Stimulated activated naive CD8-positive, alpha-beta T cell treated with anti-CD3 and anti-CD28 coated beads, Interleukin-15, Interleukin-2, amounts not matched to agents 100 ng/mL and 50 ng/mL, for 24 hours (primary cell): Measurements from ENCODE around the gene SPAG8.

Experiments
- H3K27ac Mint-ChIP-seq: one replicate; pipeline ENCODE4 v1.8.0; 2021; ENCODE audit warnings: mild to moderate bottlenecking, mixed read lengths
- H3K27me3 Mint-ChIP-seq: one replicate; pipeline ENCODE4 v1.8.0; 2021; ENCODE audit warnings: mixed read lengths
- H3K36me3 Mint-ChIP-seq: one replicate; pipeline ENCODE4 v1.8.0; 2021; ENCODE audit warnings: low read depth, mixed read lengths
- H3K4me1 Mint-ChIP-seq: one replicate; pipeline ENCODE4 v1.8.0; 2021; ENCODE audit warnings: low read depth, mixed read lengths
- H3K4me3 Mint-ChIP-seq: one replicate; pipeline ENCODE4 v1.8.0; 2021; ENCODE audit warnings: mild to moderate bottlenecking, mixed read lengths
- H3K9me3 Mint-ChIP-seq: one replicate; pipeline ENCODE4 v1.8.0; 2021; ENCODE audit warnings: mixed read lengths

Gene SPAG8

DNA sequence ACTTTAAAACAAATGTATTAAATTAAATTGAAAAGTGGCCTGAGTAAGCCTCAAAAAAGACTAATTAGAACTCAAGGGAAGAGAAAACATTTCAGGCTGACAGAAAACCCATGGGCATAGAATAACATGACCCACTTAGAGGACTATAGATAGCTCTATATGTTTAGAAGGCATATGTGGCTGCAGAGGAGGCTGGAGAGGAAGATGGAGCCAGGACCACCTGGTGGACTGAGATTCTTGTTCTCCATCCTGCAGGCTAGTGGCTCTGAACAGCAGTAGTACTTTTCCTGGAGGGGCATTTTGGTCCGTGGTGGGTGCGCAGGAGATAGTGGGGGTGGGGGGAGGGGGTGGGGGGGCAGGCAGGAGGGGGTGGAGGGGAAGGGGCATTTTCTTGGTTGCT lies 31.0 kb downstream of the SPAG8 start:
- Mint-ChIP-seq H3K27ac (no peak overlapping the region), H3K36me3 (peaks cover 28% of the 10 kb centered on the region), H3K9me3 (no peaks in the 10 kb centered on the region), H3K27me3 (no peaks in the 10 kb centered on the region), H3K4me3 (no peak overlapping the region), H3K4me1 (no peaks in the 10 kb centered on the region)

DNA sequence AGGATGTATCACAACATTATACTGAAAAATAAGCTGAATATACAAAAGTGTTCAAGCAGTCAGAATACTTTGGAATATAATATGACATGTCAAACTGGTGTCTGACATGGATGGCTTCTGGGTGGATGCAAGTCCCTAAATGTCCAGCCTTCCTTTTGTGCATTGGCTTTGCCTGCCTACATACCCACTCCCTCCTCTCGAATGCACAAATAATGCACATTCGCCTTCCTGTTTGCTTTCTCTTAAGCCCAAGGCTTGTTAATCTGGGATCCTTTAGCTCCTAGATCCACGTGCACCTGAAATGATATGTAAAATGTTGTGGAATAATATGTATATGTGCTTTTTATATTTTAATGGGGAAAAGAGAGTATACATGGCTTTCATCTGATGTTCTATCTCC lies 33.6 kb downstream of the SPAG8 start:
- Mint-ChIP-seq H3K4me1 (peaks cover 9% of the 10 kb centered on the region), H3K36me3 (peaks cover 15% of the 10 kb centered on the region), H3K27me3 (no peaks in the 10 kb centered on the region), H3K4me3 (no peak overlapping the region), H3K27ac (no peak overlapping the region), H3K9me3 (no peaks in the 10 kb centered on the region)

DNA sequence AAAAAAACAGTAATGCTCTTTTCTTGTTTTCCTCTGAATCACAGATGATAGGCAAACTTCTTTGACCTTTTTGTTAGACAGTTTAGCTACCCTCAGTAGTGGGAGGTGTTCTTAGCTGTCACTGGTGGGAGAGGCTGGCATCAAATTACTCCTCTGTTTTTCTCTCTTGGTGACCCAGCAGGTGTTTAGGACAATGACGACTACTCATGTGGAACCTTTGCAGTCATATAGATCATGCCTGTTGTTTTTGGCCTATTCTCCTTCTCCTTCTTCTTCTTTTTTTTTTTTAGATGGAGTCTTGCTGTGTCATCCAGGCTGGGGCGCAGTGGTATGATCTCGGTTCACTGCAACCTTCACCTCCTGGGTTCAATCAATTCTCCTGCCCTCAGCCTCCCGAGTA lies 36.0 kb downstream of the SPAG8 start:
- Mint-ChIP-seq H3K36me3 (peaks cover 11% of the 10 kb centered on the region), H3K27me3 (no peaks in the 10 kb centered on the region), H3K4me1 (peaks cover 9% of the 10 kb centered on the region), H3K4me3 (no peak overlapping the region), H3K9me3 (no peaks in the 10 kb centered on the region), H3K27ac (peak overlapping the region; percentile 50)

DNA sequence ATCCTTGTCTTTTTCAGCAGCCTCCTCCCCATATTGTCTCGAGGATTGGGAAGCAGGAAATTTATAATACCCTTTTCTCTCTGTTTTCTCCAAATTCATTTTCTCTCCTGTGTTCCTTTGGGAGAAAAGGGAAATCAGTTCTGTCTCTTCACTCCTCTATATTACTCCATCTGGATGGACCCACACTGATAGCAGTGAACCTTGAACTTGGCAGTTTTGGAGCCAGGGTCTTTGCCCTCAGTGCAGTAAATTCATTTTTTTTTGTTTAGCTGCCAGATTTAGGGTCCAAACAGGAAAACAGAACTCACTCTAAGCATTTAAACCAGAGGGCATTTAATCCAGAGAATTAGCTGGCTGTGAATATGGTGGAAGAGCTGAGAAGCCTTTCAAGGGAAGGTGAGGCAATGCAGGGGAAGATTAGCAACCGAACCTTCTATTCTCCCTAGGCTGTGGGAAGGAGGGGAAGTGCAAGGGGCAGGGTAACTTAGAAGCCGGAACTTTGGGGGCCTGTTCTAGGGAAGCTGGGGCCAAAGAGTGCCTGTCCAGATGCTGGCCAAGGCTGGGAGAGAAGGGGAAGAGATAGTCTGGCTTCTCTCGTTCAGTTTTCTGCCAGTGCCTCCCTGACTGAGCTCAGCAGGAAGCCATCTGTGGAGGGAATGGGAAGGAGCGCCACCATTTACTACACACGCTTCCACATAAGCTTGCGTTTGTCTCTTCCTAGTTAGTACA lies 37.0 kb downstream of the SPAG8 start:
- H3K36me3 Mint-ChIP-seq, result peaks cover 5% of the 10 kb centered on the region
- no peaks in the 10 kb centered on the region for H3K9me3 Mint-ChIP-seq
- H3K27me3 Mint-ChIP-seq, result no peaks in the 10 kb centered on the region
- peak overlapping the region; percentile 24 for H3K27ac Mint-ChIP-seq
- peaks cover 9% of the 10 kb centered on the region for H3K4me1 Mint-ChIP-seq
- no peak overlapping the region for H3K4me3 Mint-ChIP-seq

DNA sequence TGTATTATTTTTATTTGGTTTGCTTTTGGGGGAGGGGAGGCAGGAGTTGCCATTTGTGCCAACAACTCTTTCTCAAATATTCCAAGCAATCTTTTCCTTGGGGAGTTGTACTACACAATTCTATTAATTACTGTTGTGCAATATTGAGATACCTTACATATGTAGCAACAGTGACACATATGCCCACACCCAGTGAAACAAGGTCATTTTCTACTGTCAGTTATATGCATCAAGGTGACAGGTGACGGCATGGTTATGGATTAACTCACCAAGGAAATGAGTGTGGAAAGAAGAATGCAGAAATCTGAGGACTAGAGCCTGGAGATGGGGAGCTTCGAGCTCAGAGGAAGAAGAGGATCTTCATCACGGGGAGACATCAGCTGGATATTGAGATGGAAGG lies 40.1 kb downstream of the SPAG8 start:
- Mint-ChIP-seq H3K4me3 (no peak overlapping the region), H3K27me3 (no peaks in the 10 kb centered on the region), H3K36me3 (no peaks in the 10 kb centered on the region), H3K4me1 (peaks cover 12% of the 10 kb centered on the region), H3K9me3 (no peaks in the 10 kb centered on the region), H3K27ac (no peak overlapping the region)

DNA sequence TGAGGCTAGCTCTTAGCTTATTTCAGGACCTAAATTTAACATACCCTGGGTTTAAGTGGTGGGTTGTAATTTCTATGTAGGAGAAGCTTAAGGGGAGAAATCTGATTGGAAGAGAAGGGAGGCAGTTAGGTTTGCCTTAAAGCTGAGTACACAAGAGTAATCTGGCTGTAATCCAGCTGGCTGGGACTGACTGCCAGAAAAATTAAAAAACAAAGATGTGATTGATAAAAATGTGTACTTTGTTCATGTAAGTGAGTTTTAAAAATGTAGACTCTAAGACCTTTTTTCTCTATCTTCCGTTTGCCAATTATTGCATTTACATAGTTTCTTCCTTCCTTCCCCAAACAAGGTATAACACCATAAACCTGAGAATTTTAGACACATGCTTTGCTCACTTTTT lies 40.5 kb downstream of the SPAG8 start:
- no peaks in the 10 kb centered on the region for H3K27me3 Mint-ChIP-seq
- no peaks in the 10 kb centered on the region for H3K36me3 Mint-ChIP-seq
- H3K4me1 Mint-ChIP-seq, result peaks cover 15% of the 10 kb centered on the region
- H3K27ac Mint-ChIP-seq, result no peak overlapping the region
- no peaks in the 10 kb centered on the region for H3K9me3 Mint-ChIP-seq
- no peak overlapping the region for H3K4me3 Mint-ChIP-seq

DNA sequence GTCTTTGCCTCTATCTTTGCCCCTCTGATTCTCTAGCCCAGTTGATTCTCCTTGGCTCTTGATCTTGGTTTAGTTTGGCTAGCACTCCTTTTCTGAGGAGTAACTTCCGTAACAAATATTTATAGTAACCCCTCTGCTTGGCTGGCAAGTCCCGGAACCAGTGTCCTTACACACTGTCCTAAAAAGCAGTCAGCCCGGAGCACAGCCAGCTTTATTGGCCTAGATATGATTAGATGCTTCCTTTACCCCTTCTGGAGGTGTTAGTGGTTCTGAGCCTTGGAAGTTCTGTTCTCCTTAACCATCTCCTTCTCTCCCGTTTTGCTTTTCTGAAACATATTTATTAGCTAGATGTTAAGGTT lies 41.0 kb downstream of the SPAG8 start:
- Mint-ChIP-seq H3K4me1 (peaks cover 19% of the 10 kb centered on the region), H3K9me3 (no peaks in the 10 kb centered on the region), H3K27me3 (no peaks in the 10 kb centered on the region), H3K27ac (no peak overlapping the region), H3K36me3 (no peaks in the 10 kb centered on the region), H3K4me3 (no peak overlapping the region)

DNA sequence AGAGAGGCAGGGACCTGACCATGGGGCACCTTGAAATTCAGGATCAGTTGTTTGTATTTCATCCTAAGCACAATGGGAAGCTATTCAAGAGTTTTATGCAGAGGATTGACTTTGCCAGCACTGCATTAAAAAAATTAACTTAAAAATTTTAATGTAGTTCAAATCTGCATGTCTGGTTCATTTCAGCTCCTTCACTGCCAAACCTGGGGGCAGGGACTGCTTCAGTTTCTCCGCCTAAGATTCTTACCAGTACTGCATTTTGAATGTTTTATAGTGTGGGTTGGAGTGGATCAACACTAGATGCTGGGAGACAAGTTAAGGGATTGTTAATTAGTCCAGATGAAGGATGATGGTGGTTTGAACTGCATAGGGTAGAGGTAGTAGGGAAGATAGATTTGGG lies 42.3 kb downstream of the SPAG8 start:
- Mint-ChIP-seq H3K9me3 (no peaks in the 10 kb centered on the region), H3K4me3 (no peak overlapping the region), H3K27ac (no peak overlapping the region), H3K4me1 (peaks cover 11% of the 10 kb centered on the region), H3K36me3 (no peaks in the 10 kb centered on the region), H3K27me3 (no peaks in the 10 kb centered on the region)

DNA sequence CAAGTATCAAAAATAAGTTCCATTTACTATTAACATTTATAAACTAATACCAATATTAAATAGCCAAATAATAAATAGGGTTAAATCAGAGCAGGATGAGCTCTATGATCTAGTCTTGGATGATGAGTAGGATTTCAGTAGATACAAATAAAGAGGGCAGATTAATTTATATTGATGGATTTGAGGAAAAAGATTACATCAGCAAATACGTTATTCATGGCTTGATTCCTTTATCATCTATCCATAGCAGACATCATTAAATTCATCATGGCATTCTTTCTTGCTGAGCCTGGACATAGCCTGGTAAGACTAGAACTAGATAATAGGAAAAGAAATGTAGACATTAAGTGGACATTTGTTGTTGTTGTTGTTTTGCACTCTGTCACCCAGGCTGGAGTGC lies 44.6 kb downstream of the SPAG8 start:
- no peaks in the 10 kb centered on the region for H3K27me3 Mint-ChIP-seq
- H3K36me3 Mint-ChIP-seq, result no peaks in the 10 kb centered on the region
- H3K9me3 Mint-ChIP-seq, result no peaks in the 10 kb centered on the region
- peaks cover 11% of the 10 kb centered on the region for H3K4me1 Mint-ChIP-seq
- H3K27ac Mint-ChIP-seq, result no peak overlapping the region
- no peak overlapping the region for H3K4me3 Mint-ChIP-seq

DNA sequence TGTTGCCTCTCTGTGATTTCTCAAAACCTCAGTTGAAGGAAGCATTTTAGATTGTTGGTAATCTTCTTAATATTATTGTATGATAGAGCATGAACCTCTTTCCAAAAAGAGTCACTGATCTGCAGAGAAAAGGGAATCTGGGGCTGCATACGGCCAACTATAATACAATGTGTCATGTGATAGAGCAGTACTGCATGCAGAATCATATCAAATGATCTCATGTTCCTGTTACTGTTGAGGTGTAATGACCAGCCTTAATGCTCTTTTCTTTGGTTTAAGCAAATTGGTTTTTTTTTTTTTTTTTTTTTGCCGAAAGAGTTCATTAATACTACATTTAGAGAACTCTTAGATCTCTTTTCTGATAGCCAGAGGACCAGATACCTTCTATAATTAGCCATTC lies 45.1 kb downstream of the SPAG8 start:
- Mint-ChIP-seq H3K4me1 (peaks cover 11% of the 10 kb centered on the region), H3K4me3 (no peak overlapping the region), H3K27me3 (no peaks in the 10 kb centered on the region), H3K9me3 (no peaks in the 10 kb centered on the region), H3K36me3 (peaks cover under 1% of the 10 kb centered on the region), H3K27ac (no peak overlapping the region)

DNA sequence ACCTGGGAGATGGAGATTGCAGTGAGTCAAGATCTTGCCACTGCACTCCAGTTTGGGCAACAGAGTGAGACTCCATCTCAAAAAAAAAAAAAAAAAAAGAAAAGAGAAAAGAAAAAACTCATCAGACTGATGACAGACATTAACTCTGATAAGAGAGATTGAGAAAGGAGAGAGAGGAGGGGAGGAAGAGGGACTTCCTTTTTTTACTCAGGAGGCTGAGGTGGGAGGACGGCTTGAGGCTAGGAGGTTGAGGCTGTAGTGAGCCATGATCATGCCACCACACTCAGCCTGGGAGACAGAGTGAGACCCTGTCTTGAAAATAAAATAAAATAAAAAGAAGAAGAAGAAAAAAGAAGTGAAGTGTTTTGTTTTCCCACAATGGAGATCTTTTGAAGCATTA lies 48.3 kb downstream of the SPAG8 start:
- Mint-ChIP-seq H3K4me3 (no peak overlapping the region), H3K27me3 (no peaks in the 10 kb centered on the region), H3K4me1 (peaks cover 25% of the 10 kb centered on the region), H3K27ac (no peak overlapping the region), H3K36me3 (peaks cover 16% of the 10 kb centered on the region), H3K9me3 (no peaks in the 10 kb centered on the region)

DNA sequence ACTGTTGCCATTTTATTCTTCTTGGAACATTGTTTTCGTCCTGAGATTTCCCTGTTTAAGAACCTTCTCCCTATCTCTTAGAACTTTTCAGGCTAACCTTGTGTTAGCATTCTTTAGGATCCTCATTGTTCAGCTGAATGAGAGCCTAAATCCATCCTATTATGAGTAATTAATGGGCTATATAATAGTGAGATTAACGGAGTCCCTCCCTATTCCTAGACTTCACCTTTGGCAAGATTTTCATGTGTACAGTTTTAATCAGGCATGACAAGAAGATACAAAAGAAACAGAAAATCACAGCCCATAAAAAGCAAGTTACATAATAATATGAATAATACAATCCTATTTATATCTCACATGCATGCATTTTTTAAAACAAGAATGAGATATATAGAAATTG lies 48.9 kb downstream of the SPAG8 start:
- Mint-ChIP-seq H3K9me3 (no peaks in the 10 kb centered on the region), H3K36me3 (peaks cover 16% of the 10 kb centered on the region)

DNA sequence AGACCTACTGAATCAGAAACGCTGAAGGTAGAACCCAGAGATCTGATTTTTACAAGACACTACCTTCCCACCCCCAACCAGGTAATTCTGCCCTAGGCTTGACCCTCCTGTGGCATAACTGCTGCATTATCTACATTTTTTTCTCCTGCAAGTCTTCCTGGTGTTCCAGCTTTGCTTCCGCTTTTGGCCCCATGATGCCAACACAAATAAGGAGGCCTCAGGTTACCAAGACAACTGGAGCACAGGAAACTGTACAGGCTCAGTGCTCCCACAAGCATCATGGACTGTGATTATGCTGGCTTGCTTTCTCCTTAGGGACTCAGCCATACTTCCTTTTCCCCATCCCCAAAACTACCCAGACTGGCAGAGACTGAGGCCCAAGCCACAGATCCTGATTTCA lies 51.4 kb downstream of the SPAG8 start:
- Mint-ChIP-seq H3K4me3 (no peak overlapping the region), H3K9me3 (no peaks in the 10 kb centered on the region), H3K4me1 (peaks cover 39% of the 10 kb centered on the region), H3K27ac (no peak overlapping the region), H3K27me3 (no peaks in the 10 kb centered on the region), H3K36me3 (peaks cover 16% of the 10 kb centered on the region)

More for the DNA sequence above, 48.9 kb downstream of the SPAG8 start:
- no peak overlapping the region for H3K4me3 Mint-ChIP-seq
- no peak overlapping the region for H3K27ac Mint-ChIP-seq
- H3K4me1 Mint-ChIP-seq, result peaks cover 31% of the 10 kb centered on the region
- H3K27me3 Mint-ChIP-seq, result no peaks in the 10 kb centered on the region

DNA sequence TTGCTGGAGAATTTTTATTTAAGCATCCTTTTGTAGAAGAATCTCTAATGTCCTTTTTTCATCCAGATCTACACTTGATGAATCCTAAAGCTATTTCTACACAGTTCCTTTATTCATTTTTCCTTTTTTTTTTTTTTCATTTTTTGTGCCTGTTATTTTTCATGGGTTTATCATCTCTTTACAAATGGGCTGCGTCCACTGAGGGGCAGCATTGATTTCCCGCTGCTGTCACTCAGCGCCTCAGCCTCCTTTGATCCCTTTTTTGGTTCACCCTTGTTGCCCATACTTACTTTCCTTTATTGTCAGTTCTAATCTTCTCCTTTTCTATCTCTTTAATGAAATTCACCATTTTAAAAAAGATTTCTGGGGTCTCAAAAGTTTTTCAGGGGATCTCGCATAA lies 52.3 kb downstream of the SPAG8 start:
- no peaks in the 10 kb centered on the region for H3K9me3 Mint-ChIP-seq
- no peaks in the 10 kb centered on the region for H3K27me3 Mint-ChIP-seq
- no peak overlapping the region for H3K27ac Mint-ChIP-seq
- H3K4me1 Mint-ChIP-seq, result peaks cover 39% of the 10 kb centered on the region
- peak overlapping the region; percentile 1 for H3K4me3 Mint-ChIP-seq
- H3K36me3 Mint-ChIP-seq, result peaks cover 16% of the 10 kb centered on the region
